ENCODE data around the gene CMIP.
"Not testable (repeated sequence)": the region's sequence is repeated elsewhere in the genome, so short reads cannot be mapped to it uniquely, and the experiment has no call there.

The CMIP gene
- 9.1 to 22.4 (median 17.5) reads per million in 3 experiments for total RNA-seq

GRCh38 chr16:81444448-81445121 lies at the start of gene CMIP:
Gene CMIP (plus strand): TSS chr16:81444808.
- DNase-seq: peak; percentile 80

GRCh38 chr16:81394966-81395655 lies 49.5 kb upstream of the CMIP start:
- no peak for DNase-seq

- no peak for DNase-seq
Measured at GRCh38 chr16:81397058-81397878, 47.3 kb upstream of the CMIP start.

GRCh38 chr16:81397879-81398520 lies 46.6 kb upstream of the CMIP start:
- no peak for DNase-seq

- DNase-seq: no peak
Measured at GRCh38 chr16:81399909-81400308, 44.7 kb upstream of the CMIP start.

GRCh38 chr16:81401035-81401950 lies 43.3 kb upstream of the CMIP start:
- DNase-seq: no peak

GRCh38 chr16:81403208-81403600 lies 41.4 kb upstream of the CMIP start:
- no peak for DNase-seq

GRCh38 chr16:81403601-81404391 lies 40.8 kb upstream of the CMIP start:
- peak; percentile 65 for DNase-seq

GRCh38 chr16:81405002-81405401 lies 39.6 kb upstream of the CMIP start:
- not testable (repeated sequence) for DNase-seq

GRCh38 chr16:81405702-81406113 lies 38.9 kb upstream of the CMIP start:
- DNase-seq: no peak

GRCh38 chr16:81408409-81408950 lies 36.1 kb upstream of the CMIP start:
- no peak for DNase-seq

GRCh38 chr16:81409016-81409556 lies 35.5 kb upstream of the CMIP start:
- no peak for DNase-seq

GRCh38 chr16:81410643-81411293 lies 33.8 kb upstream of the CMIP start:
- no peak for DNase-seq

GRCh38 chr16:81413245-81413990 lies 31.2 kb upstream of the CMIP start:
- no peak for DNase-seq

- no peak for DNase-seq
Measured at GRCh38 chr16:81415751-81416150, 28.9 kb upstream of the CMIP start.

- no peak for DNase-seq
Measured at GRCh38 chr16:81416749-81417148, 27.9 kb upstream of the CMIP start.

- DNase-seq: no peak
Measured at GRCh38 chr16:81417210-81417609, 27.4 kb upstream of the CMIP start.

- no peak for DNase-seq
Measured at GRCh38 chr16:81419806-81420205, 24.8 kb upstream of the CMIP start.

- no peak for DNase-seq
Measured at GRCh38 chr16:81421126-81421525, 23.5 kb upstream of the CMIP start.

Measured in central memory CD4-positive, alpha-beta T cell (primary cell).